Embryonic facial prominence (tissue), 1 donor: ENCODE results near the gene ITFG1.
"Not testable (repeated sequence)": the region's sequence is repeated elsewhere in the genome, so short reads cannot be mapped to it uniquely, and the experiment has no call there.

Experiments used
- DNase-seq: peaks from one replicate; pipeline ENCODE4 v3.0.0-alpha.2; 2016; ENCODE audit errors: extremely low spot score

ITFG1 gene

DNA sequence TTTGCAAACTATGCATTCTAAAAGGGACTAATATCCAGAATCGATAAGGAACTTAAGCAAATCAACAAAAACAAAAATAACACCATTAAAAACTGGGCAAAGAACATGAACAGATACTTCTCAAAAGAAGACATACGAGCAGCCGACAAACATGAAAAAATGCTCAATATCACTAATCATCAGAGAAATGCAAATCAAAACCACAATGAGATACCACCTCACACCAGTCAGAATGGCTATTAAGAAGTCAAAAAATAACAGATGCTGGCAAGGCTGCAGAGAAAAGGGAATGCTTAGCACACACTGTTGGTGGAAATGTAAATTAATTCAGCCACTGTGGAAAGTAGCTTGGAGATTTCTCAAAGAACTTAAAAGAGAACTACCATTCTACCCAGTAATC, 130.3 kb downstream of the ITFG1 start:
- not testable (repeated sequence) for DNase-seq

DNA sequence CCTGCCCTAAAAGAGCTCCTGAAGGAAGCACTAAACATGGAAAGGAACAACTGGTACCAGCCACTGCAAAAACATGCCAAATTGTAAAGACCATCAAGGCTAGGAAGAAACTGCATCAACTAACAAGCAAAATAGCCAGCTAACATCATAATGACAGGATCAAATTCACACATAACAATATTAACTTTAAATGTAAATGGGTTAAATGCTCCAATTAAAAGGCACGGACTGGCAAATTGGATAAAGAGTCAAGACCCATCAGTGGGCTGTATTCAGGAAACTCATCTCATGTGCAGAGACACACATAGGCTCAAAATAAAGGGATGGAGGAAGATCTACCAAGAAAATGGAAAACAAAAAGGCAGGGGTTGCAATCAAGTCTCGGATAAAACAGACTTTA, 136.6 kb downstream of the ITFG1 start:
- DNase-seq, result not testable (repeated sequence)

DNA sequence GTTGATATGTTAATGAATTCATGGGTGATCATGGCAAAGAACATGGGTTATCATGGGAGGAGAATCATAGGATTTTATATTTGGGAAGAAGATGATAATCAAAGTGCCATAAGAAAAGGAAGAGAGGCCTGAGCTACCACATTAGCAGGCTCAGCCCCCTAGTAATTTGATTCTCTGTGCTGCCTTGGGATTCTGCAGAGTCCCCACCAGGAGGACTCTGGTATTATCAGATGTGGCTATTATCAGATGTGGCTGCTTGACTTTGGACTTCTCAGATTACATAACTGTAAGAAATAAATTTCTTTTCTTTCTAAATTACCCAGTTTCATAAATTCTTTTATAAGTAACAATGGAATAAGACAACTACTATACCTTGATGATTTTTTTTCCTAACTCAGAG, 137.6 kb downstream of the ITFG1 start:
- DNase-seq, result no peak

DNA sequence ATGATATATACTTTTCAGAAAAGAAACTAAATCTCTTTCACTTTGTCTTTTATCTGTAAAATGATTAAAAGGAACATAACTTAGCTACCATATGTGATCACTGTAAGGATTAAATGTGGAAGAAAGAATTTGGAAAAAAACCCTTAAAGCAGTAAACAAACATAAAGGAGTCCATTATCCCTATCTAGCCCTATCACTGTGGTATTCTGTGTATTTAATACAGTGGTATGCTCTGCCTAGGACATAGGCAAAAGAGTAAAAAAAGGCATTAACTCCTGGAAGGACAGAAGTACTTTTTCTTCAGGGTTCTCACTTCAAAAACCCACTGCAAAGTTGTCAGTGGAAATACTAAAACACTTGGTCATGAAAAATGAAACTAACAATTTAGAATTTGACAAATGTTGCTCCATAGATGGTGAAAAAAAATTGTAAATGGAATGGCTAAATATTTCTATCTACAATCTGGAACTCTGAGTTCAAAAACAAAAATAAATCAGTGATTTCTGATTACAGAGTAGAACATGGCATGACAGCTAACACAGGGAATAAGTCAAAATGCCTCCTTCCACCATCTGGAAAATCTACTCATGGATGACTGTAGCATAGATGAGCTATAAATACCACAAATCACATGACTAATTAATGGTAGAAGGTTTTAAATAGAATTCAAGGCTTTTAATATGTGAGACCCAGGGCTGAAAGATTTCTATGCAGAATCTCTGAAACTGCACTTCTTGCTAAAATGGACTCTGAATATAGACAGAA, 140.1 kb downstream of the ITFG1 start:
- no peak for DNase-seq

DNA sequence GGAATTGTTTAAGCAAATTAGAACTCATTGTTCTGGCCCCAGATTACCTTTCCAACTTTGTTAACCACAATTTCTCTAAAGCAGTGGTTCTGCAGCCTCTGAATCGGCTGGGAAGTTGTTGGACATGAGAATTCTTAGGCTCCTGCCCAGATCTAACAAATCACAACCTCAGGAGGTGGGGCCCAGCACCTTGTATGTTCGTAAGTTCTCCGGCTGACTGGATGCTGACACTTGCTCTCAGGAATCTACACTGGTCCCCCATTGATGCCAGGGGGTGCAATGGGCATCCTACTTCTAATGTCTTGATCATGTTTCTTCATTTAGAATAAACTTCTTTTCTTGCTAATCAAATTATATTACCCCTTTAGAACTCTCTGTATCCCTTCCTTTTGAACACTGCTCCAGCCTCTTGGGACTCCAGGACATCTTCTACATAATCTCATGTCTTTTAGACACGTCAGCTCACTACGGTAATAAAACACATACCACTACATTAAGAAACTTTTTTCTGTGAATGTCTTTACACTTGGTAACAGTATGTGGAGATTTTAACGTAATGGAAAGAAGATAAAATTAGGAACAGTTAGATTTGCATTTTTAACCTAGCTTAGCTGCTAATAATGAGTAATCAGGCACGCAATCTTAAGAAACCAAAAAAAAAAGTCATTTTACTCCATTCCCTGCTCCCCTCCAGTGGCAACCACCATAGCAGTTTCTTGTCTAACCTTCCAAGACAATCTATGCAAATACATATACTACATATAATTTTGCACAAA, 143.2 kb downstream of the ITFG1 start:
- DNase-seq, result no peak

DNA sequence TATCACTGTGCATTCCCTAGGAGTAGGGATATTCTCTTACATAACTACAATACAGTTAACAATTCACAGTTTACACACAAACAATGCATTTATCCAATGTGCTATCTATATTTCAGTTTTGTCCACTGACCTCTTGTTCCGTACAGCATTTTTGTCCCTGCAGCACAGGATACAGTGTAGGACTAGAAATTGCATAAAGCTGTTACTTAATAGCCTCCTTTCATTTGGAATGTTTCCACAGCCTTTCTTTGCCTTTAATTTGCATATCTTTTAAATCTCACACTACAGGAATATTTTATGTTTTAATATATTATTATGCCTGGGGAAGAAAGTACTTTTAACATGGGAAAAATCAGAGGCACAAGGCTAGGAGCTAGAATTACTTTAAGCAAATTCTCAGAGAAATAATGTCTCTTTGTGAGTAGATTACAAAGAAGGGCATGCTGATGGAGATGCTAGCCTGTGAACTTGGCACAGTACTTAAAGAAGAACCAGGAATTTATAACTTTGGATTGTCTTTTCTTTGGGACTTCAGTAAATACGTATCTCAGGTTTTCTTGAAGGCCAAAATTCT, 144.3 kb downstream of the ITFG1 start:
- no peak for DNase-seq

DNA sequence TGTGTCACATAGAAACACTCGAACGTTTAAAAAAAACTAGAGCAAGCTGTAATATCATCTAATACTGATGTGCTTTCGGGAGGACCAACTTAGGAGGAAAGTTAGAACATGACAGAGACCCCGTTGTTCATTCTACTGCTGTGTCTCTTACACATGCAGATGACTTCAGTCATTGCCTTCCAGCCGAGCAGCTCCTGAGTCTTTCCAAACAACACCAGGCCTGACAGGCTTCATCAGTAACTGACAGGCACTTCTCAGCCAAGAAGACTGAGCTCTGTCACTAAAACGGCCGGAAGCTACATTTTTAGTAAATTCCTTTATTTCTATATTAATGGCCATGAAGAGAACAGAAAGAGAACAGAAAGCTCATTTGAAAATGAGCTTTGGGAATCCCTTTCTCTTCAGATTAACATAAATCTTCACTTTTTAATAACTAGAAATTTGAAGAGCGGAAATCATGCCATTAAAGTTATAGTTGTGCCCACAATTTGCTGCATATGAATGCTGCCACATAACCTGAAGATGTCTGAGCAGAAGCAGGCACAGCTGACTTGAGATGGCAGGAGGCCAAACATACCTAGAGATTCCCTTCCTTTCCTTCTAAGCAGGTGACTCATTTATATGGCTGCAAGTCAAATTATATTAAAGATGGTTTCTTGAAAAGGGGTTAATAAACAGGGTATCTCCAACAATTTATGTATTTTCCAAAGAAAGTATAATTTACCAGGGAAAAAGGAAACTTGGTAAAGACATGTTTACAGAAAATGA, 148.9 kb downstream of the ITFG1 start:
- no peak for DNase-seq

DNA sequence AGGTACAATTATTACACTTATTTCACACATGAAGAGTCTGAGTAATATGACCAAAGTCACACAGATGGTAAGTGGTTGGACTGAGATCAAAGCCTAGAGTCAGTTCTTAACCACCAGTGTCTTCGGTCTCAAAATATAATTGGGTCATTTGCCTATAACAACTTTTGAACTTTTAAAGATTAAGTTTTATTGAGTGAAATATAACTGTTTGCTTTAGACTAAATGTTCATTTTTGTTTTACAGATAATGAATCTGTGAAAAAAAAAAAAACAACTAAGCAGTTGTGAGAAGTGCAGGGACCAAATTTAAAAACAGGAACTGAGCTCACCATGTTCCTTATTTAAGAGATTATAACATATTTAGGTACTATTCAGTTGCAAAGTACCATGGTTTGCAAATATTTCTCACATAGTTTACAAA, 150.1 kb downstream of the ITFG1 start:
- DNase-seq, result no peak

DNA sequence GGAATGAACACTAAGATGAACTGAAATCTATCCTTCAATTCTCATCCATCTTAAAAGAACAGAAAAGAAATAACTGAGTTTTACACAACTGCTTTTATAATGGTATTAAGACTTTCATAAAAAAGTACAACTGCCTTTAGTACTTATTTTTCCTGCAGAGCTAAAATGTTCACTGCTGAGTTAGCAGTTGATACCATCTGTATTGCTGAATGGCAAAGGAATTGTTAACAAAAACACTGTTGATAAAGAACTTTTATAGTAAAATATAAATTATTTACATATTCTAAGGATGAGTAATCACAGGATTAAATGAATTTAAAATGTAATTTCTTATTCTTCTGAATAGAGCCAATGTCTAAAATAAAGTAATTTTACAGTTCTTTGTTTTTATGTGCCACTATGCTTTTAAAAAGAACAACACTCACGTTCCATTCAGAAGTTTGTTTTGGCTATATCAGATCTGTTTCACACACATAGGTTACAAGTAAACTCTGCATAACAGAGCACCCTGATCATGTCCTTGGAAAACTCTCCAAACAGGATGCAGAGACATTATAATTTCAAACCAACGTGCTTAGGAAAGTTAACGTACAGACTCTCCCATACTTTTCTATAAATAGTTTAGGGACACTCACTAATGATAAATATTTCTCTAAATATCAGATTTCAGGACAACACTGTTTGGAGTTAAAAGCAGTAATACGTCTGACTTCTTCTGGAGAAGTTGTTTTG, 151.1 kb downstream of the ITFG1 start:
- DNase-seq, result no peak

DNA sequence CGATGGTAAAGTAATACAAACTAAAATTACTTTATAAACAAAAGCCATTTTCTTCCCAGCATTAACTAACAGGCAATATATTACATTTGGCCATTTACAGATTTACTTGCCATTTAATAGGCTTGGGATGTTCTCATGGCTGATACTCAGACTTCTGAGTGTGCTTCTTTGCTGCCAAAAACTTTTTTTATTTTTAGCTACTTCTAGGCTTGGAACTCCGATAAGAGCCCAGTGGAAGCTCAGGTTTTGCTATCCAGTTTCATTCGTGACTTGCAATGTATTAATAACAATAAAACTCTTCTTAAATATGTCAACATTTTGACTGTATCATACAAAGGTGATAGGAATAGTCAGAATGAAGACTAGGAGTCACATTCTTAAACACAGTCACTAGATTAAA, 152.3 kb downstream of the ITFG1 start:
- no peak for DNase-seq

DNA sequence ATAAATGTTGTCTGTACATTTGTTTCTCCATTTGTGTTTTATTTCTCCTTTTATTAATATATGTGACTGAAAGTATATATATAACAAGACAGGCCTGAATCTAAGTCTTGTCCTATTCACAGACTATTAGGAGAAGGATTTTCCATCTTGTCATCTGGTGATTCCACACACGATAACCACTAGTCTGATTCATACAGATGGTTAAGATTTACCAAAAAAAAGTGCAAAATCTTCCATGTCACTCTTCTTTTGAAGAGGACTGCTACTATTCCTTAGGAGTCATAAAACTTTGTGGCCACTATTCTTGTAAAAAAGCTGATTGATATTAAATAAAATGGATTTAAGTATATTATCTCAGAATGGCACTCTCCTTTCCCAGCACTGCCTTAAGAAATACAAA, 156.3 kb downstream of the ITFG1 start:
- DNase-seq, result no peak

DNA sequence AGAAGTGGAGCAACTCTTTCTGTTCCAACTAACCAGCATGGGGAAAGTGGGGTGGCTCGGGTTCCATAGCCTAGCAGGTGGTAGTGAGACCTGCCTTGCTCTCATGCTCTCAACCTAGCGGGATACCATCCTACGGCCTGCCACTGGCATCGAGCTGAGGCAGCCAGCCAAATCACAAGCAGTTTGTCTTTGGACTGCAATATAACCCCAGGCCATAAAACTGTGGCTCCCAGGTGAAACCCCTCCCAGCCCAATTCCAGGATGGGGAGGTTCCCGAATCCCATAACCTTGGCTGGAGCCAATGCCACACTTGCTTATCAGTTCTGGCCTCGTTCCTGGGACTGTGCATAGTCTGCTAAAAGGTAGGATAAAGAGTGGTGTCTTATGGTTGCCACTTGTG, 161.3 kb downstream of the ITFG1 start:
- DNase-seq, result no peak

DNA sequence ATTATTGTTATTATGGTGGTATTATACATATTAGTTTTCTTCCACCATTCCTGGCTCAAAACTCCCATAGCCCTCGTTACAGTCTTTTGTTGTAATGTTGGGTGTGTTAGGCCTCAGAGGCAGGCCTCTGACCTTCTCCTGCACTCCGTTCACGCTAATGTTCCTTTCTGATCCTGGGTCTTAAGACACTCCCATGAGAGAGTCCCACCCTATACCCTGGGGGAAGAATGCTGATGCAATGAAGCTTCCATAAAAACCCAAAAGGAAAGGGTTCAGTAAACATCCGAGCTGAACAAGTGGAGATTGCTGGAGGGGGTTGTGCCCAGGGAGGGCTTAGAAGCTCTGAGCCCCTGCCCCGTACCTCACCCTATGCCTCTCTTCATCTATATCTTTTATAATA, 175.9 kb downstream of the ITFG1 start:
- no peak for DNase-seq

DNA sequence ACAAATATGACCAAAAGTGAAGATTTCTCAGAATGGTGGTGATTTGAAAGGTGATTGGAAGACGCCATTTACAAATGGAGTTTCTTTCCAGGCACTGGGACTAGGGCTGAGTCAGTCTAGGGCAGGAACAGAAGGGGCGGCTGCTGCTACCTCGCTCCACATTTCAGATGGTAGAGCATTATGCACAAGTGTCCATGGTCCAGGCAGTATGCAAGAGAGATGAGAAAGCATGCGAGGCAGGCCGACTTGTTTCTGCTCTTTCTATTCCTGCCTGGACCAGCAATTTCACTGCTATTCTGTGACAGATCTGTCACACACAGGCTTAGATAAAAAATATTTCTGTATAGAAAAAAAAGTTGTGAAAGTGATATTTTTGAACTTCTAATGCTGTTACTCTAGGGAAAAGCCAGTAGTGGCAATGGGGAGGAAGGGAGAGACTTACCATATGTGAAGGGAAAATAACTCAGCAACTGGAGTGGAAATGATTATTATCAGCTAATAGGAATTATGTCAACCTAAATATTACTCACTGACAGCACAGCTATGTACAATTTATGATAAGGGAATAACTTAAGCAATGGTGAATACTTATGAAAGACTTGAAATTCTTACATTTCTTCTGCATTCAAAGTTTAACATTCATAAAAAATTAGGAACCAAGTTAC, 182.4 kb downstream of the ITFG1 start:
- no peak for DNase-seq

DNA sequence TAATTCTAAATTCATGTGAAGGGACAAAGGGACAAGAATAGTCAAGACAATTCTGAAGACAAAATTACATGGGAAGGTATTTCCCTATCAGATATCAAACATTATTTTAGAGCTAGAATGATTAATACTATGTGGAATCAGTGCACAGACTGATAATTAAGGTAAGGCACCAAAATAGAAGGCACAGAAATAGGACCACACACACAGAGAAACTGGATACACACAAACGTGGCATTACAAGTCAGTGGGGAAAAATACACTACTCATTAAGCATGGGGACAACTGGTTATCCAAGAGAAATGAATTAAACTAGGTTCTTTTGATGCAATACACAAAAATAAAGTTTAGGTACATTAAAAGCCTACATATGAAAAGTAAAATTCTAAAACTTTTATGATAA, 184.3 kb downstream of the ITFG1 start:
- no peak for DNase-seq

DNA sequence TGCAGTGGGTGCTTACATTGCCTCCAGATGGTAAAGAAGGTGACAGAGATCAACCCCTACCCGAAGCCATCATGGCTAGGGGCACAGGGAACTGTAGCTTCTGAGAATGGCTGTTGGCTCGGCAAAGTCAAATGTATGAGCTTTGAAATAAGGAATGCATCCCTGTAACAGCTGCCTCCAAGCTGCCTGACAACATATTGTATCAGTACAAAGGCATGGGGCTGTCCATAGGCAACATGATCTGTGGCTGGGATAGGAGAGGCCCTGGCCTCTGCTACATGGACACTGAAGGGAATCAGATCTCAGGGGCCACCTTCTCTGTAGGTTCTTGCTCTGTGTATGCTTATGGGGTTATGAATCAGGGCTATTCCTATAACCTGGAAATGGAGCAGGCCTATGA, 197.9 kb downstream of the ITFG1 start:
- DNase-seq, result no peak

DNA sequence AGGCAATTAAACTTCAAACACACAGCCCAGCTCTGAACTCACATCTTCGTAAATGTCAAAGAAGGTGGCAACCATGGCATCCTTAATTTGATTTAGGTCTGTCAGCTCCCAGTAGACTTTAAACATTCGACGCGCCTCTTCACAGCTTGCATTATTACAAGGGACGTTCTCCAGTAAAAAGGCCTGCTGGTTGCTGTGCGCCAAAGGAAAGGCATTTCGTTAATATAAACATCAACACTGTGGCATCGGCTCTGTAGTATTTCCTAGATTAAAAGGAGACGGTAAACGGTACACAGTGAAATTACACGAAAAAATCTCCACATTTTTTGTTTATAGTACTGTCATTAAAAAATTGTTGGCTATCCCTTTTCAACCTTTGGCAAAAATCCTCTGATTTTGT, 200.4 kb downstream of the ITFG1 start:
- DNase-seq, result no peak

DNA sequence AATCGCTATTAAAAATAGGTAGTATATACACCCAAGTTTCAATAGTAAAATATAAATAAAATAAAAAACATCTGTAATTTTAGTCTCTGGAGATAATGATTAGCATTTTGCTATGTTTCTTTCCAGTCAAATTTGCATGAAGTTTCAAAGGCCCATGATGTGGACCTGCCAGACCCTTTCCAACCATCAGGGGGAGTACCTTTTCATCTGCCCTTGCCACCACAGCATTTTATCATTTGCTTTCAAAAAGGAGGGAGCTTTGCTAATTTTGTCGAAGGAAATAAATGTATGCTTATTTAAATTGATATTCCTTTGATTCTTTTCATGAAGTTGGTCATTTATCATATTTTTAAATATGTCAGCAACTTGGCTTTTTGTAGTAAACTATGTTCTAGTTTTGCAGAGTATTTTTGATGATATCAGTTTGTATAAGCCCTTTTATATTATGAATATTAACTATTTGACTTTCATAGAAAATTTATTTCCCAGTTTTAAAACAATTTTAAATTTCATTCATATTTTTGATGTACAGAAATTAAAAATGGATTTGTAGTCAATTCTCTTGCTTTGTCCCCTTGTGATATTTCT, 201.9 kb downstream of the ITFG1 start:
- DNase-seq, result no peak

DNA sequence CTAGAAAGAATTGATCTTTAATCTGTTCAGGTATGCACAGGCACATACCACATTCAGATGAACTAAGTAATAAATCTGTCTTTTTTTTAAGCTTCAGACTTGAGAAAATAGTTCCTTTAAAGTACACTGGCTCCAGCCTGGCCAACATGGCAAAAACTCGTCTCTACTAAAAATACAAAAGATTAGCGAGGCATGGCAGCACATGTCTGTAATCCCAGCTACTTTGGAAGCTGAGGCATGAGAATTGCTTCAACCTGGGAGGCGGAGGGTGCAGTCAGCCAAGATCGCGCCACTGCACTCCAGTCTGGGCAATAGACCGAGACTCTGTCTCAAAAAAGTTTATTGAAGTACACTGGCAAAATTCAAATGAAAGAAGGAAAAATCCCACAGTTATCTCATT, 206.1 kb downstream of the ITFG1 start:
- DNase-seq, result no peak

DNA sequence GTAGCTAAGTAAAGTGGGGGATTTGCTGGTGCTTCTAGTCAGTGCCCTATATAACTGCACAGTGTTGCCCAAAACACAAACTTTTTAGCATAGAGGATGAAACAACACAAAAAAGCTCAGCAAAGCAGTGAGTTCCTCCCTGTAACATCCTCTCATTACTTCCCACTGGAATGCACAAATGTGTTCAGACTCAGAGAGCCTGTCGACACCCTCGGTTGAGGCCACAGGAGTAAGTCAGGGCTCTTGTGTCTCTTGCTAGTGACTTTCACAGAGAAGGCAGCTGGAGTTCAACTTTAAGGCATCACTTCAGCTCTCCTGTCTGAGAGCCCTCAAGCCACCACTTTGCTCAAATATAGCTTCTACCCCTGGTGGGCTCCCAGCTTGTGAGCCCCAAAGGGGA, 209.9 kb downstream of the ITFG1 start:
- no peak for DNase-seq

DNA sequence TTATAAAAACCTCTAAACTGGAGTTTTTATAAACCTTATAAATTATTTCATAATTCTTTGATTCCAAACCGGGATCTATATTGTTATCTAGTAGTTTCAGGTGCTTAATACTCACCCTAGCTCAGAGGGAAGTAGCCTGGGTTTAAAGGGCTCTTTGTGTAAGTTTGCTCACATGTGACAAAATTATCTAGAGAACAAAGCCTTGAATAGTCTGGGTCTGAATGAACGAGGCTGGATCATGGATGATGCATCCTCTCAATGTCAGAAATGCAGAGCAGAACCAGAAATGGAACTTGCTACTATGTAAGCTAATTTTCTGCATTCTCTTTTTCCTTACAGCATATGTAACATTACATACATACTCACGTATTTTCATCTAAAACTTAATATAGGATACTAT, 213.2 kb downstream of the ITFG1 start:
- no peak for DNase-seq
